Fibroblast of skin of back (primary cell): ENCODE results near the gene RAB11A.
A peak's percentile ranks its signal among the peaks of the same experiment; 100 is the strongest.

Experiments used
- DNase-seq: peaks from one replicate; pipeline ENCODE4 v3.0.0-alpha.2; 2013

Gene RAB11A

GRCh38 chr15:65887565-65887964, 18.3 kb downstream of the RAB11A start:
- DNase-seq = no peak

GRCh38 chr15:65888981-65889380, 19.7 kb downstream of the RAB11A start:
- no peak for DNase-seq

GRCh38 chr15:65893060-65893459, 23.8 kb downstream of the RAB11A start:
- no peak for DNase-seq

- no peak for DNase-seq
These were observed 26.9 kb downstream of the RAB11A start for GRCh38 chr15:65896236-65896635.

- DNase-seq = no peak
These were observed 31.2 kb downstream of the RAB11A start for GRCh38 chr15:65900488-65900887.

- DNase-seq = no peak
These were observed 32.0 kb downstream of the RAB11A start for GRCh38 chr15:65901336-65901735.

GRCh38 chr15:65901836-65902235, 32.5 kb downstream of the RAB11A start:
- no peak for DNase-seq

- no peak for DNase-seq
These were observed 33.1 kb downstream of the RAB11A start for GRCh38 chr15:65902373-65902772.

- DNase-seq = peak; percentile 28
These were observed 34.2 kb downstream of the RAB11A start for GRCh38 chr15:65903296-65904073.

GRCh38 chr15:65904301-65904700, 35.0 kb downstream of the RAB11A start:
- DNase-seq = no peak

- DNase-seq = no peak
These were observed 37.1 kb downstream of the RAB11A start for GRCh38 chr15:65906396-65906795.

GRCh38 chr15:65907661-65908060, 38.4 kb downstream of the RAB11A start:
- no peak for DNase-seq

- no peak for DNase-seq
These were observed 39.6 kb downstream of the RAB11A start for GRCh38 chr15:65908876-65909275.

- DNase-seq = no peak
These were observed 40.5 kb downstream of the RAB11A start for GRCh38 chr15:65909831-65910230.

GRCh38 chr15:65910341-65910740, 41.0 kb downstream of the RAB11A start:
- no peak for DNase-seq

- DNase-seq = no peak
These were observed 42.9 kb downstream of the RAB11A start for GRCh38 chr15:65912235-65912634.

- no peak for DNase-seq
These were observed 44.4 kb downstream of the RAB11A start for GRCh38 chr15:65913631-65914199.

- no peak for DNase-seq
These were observed 45.1 kb downstream of the RAB11A start for GRCh38 chr15:65914386-65914785.

- no peak for DNase-seq
These were observed 46.0 kb downstream of the RAB11A start for GRCh38 chr15:65914981-65915925.

GRCh38 chr15:65916041-65916663, 46.9 kb downstream of the RAB11A start:
- no peak for DNase-seq

- DNase-seq = peak; percentile 62
These were observed 47.5 kb downstream of the RAB11A start for GRCh38 chr15:65916664-65917406.

GRCh38 chr15:65917407-65917756, 48.1 kb downstream of the RAB11A start:
- no peak for DNase-seq
